B cell (primary cell): Measurements from ENCODE around the gene SMAD7. TPM values are rescaled to one million over a fixed set of nuclear protein-coding genes. Genes with fewer than 3 reads are reported as not detected.

ENCODE experiments used
- ATAC-seq: fragments of 200-7000 bp; cut with Tn5 transposase; one replicate; pipeline ENCODE4 v1.10.0; 2021; ENCODE audit warnings: low read depth, mild to moderate bottlenecking, moderate number of reproducible peaks, moderate library complexity
- CTCF ChIA-PET: fragments of 350-600 bp; sonication (Branson Sonifier 250); formaldehyde crosslinking; loops from one replicate; lab custom pipeline; 2021; ENCODE audit warnings: antibody characterized with exemption, inconsistent platforms; lab: Charles Lee
- POLR2A ChIA-PET: fragments of 350-600 bp; sonication (Branson Sonifier 250); formaldehyde crosslinking; loops from one replicate; lab custom pipeline; 2021; ENCODE audit warnings: antibody characterized with exemption; lab: Charles Lee
- DNase-seq: peaks from one replicate; pipeline ENCODE4 v3.0.0; 2013
- H2AFZ ChIP-seq: 2 replicates; pipeline ENCODE4 v1.6.1; 2012; ENCODE audit warnings: mild to moderate bottlenecking, low read depth, low read length; ENCODE audit not compliant: insufficient read depth, poor library complexity, severe bottlenecking
- H3K27ac ChIP-seq, 2 donors: 1 replicate in 1 of 2; 2 replicates in 1 of 2; pipeline ENCODE4 v1.5.1; 2012 to 2013; ENCODE audit warnings: low read length in 2 of 2, mild to moderate bottlenecking in 2 of 2, moderate library complexity in 1 of 2
- H3K27me3 ChIP-seq, 4 experiments: fragments of 200-600 bp in 1 of 4; sonication (generic) in 1 of 4; replicated peaks in 1 of 4; 1 replicate in 2 of 4; 2 replicates in 2 of 4; pipeline versions ENCODE4 v1.6.1 to v1.7.0; 2013 to 2016; ENCODE audit warnings: low read length in 3 of 4, mild to moderate bottlenecking in 2 of 4, mixed read lengths in 1 of 4, moderate library complexity in 1 of 4; ENCODE audit not compliant: insufficient read depth in 4 of 4, control insufficient read depth in 3 of 4; ENCODE audit errors: control extremely low read depth in 1 of 4
- H3K36me3 ChIP-seq, 2 experiments: replicated peaks in 1 of 2; 1 replicate in 1 of 2; 2 replicates in 1 of 2; pipeline versions ENCODE4 v1.6.1 to v1.7.1; 2013; ENCODE audit warnings: low read length in 1 of 2; ENCODE audit not compliant: insufficient read depth in 2 of 2, control insufficient read depth in 1 of 2; ENCODE audit errors: control extremely low read depth in 1 of 2, extremely low read depth in 1 of 2
- H3K4me1 ChIP-seq, 2 donors: fragments of 200-600 bp in 1 of 2; sonication (generic) in 1 of 2; 1 replicate in 1 of 2; 2 replicates in 1 of 2; pipeline versions ENCODE4 v1.5.1 to v1.6.1; 2013 to 2017; ENCODE audit warnings: low read length in 2 of 2; ENCODE audit not compliant: control insufficient read depth in 2 of 2, insufficient read depth in 2 of 2
- H3K4me2 ChIP-seq: replicated peaks from 2 replicates; pipeline ENCODE3; 2012; ENCODE audit warnings: mild to moderate bottlenecking, low read depth, low read length; ENCODE audit not compliant: poor library complexity, severe bottlenecking
- H3K4me3 ChIP-seq, 5 experiments: fragments of 200-600 bp in 1 of 5; sonication (generic) in 1 of 5; 1 replicate in 3 of 5; 2 replicates in 2 of 5; pipeline versions ENCODE4 v1.5.1 to v1.7.0; 2011 to 2016; ENCODE audit warnings: low read length in 4 of 5, mild to moderate bottlenecking in 4 of 5, low read depth in 2 of 5, control low read depth in 1 of 5, moderate library complexity in 1 of 5; ENCODE audit not compliant: insufficient read depth in 1 of 5; ENCODE audit errors: control extremely low read depth in 1 of 5, extremely low read depth in 1 of 5
- H3K79me2 ChIP-seq: fragments of 200-600 bp; sonication (generic); one replicate; pipeline ENCODE4 v1.6.0; 2016; ENCODE audit warnings: low read length; ENCODE audit not compliant: control insufficient read depth, insufficient read depth
- H3K9ac ChIP-seq: fragments of 200-600 bp; sonication (generic); 2 replicates; pipeline ENCODE4 v1.6.1; 2017; ENCODE audit warnings: mild to moderate bottlenecking, low read length, moderate library complexity
- H3K9me3 ChIP-seq, 3 donors: one replicate each; pipeline versions ENCODE4 v1.6.1 to v1.7.1; 2013; ENCODE audit warnings: low read length in 2 of 3; ENCODE audit not compliant: control insufficient read depth in 2 of 3, insufficient read depth in 1 of 3; ENCODE audit errors: control extremely low read depth in 1 of 3
- H4K20me1 ChIP-seq: 2 replicates; pipeline ENCODE4 v1.6.0; 2012; ENCODE audit warnings: mild to moderate bottlenecking, low read length; ENCODE audit not compliant: insufficient read depth, control insufficient read depth, poor library complexity, severe bottlenecking
- H3K27ac Mint-ChIP-seq: one replicate; pipeline ENCODE4 v1.8.0; 2021; ENCODE audit warnings: mixed read lengths
- H3K27me3 Mint-ChIP-seq: one replicate; pipeline ENCODE4 v1.8.0; 2021; ENCODE audit warnings: mixed read lengths
- H3K4me1 Mint-ChIP-seq: one replicate; pipeline ENCODE4 v1.8.0; 2021; ENCODE audit warnings: mixed read lengths
- H3K4me3 Mint-ChIP-seq: one replicate; pipeline ENCODE4 v1.8.0; 2021; ENCODE audit warnings: mixed read lengths
- H3K9me3 Mint-ChIP-seq: one replicate; pipeline ENCODE4 v1.8.0; 2022; ENCODE audit warnings: mixed read lengths; ENCODE audit not compliant: insufficient read depth
- EZH2 ChIP-seq: IDR thresholded peaks from 2 replicates; pipeline ENCODE4 v1.6.1; 2012; ENCODE audit warnings: borderline replicate concordance, low read depth, mild to moderate bottlenecking, moderate library complexity, low read length; ENCODE audit not compliant: insufficient read depth, poor library complexity, severe bottlenecking
- WGBS: methylation state at CpG from one replicate; pipeline ENCODE4 v1.1.5; 2013; ENCODE audit warnings: missing lambda C conversion rate; ENCODE audit not compliant: insufficient coverage; 5-methylcytosine and 5-hydroxymethylcytosine counted together
- intact Hi-C: fragments of 100-400 bp; cut with micrococcal nuclease; formaldehyde crosslinking; loops from one replicate; pipeline ENCODE4 v1.10.0; 2022
- polyA plus RNA-seq: library from polyadenylated mRNA; depleted of rRNA; stranded (reverse); fragments of >200 nt; gene quantifications from 2 replicates; pipeline ENCODE4 v1.2.3, GENCODE V29; 2012
- total RNA-seq, 2 donors: library from RNA; stranded (reverse); fragments of 120-200 nt in 1 of 2; gene quantifications; 1 replicate in 1 of 2; 2 replicates in 1 of 2; pipeline versions ENCODE4 v1.2.3 to v1.2.4, GENCODE V29; 2013 to 2022
- TF ChIP-seq, protein P1 (sequence below): fragments of 200-600 bp; IDR thresholded peaks from one replicate; pipeline ENCODE4 v1.8.0; 2022; ENCODE audit warnings: antibody characterized with exemption, mild to moderate bottlenecking

Gene SMAD7
- total and polyA plus RNA-seq, 2 donors (not counting 1 experiment from before 2014, with no cell fraction given) = 10.1 to 20.9 TPM

- no peaks in the 10 kb centered on the region for H3K27me3 ChIP-seq
- TF ChIP-seq, protein P1, sequence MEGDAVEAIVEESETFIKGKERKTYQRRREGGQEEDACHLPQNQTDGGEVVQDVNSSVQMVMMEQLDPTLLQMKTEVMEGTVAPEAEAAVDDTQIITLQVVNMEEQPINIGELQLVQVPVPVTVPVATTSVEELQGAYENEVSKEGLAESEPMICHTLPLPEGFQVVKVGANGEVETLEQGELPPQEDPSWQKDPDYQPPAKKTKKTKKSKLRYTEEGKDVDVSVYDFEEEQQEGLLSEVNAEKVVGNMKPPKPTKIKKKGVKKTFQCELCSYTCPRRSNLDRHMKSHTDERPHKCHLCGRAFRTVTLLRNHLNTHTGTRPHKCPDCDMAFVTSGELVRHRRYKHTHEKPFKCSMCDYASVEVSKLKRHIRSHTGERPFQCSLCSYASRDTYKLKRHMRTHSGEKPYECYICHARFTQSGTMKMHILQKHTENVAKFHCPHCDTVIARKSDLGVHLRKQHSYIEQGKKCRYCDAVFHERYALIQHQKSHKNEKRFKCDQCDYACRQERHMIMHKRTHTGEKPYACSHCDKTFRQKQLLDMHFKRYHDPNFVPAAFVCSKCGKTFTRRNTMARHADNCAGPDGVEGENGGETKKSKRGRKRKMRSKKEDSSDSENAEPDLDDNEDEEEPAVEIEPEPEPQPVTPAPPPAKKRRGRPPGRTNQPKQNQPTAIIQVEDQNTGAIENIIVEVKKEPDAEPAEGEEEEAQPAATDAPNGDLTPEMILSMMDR = no peak
- no peak for TF ChIP-seq EZH2
- peaks cover 66% of the 10 kb centered on the region for H3K4me1 Mint-ChIP-seq
- no peaks in the 10 kb centered on the region for H3K9me3 Mint-ChIP-seq
- ChIA-PET POLR2A (interaction anchor here (0.7 kb wide), 1 partner anchor 13 kb away, joined by 4 read pairs; no protein-coding TSS in a partner anchor), CTCF (no interaction called here)
- H3K4me3 Mint-ChIP-seq = peak overlapping the region; percentile 64
- peaks cover 53 to 65% of the 10 kb centered on the region in 2 donors for H3K4me1 ChIP-seq
- no peaks in the 10 kb centered on the region for H3K9me3 ChIP-seq
- intact Hi-C loops = no loop called here
- H4K20me1 ChIP-seq = no peaks in the 10 kb centered on the region
- ATAC-seq (peak; percentile 16), DNase-seq (peak; percentile 65)
- no peak overlapping the region for H3K27ac ChIP-seq
- peaks cover 0 to 12% of the 10 kb centered on the region in 2 experiments for H3K36me3 ChIP-seq
- peak overlapping the region; percentile 77 for H3K27ac Mint-ChIP-seq
- peak overlapping the region in 2 of 5 experiments; percentile 18 to 20 for H3K4me3 ChIP-seq
- H3K4me2 ChIP-seq = peak overlapping the region; percentile 75
- H3K79me2 ChIP-seq = peaks cover 66% of the 10 kb centered on the region
- peak overlapping the region; percentile 7 for H3K9ac ChIP-seq
- H2AFZ ChIP-seq = peak overlapping the region; percentile 25
- WGBS = 70% methylated on average over 12 of the region's 15 CpGs
- H3K27me3 Mint-ChIP-seq = no peaks in the 10 kb centered on the region
These were observed 26.8 kb downstream of the SMAD7 start for GRCh38 chr18:48923746-48924629.
